ENCODE data around the gene LYSMD3.

DNA sequence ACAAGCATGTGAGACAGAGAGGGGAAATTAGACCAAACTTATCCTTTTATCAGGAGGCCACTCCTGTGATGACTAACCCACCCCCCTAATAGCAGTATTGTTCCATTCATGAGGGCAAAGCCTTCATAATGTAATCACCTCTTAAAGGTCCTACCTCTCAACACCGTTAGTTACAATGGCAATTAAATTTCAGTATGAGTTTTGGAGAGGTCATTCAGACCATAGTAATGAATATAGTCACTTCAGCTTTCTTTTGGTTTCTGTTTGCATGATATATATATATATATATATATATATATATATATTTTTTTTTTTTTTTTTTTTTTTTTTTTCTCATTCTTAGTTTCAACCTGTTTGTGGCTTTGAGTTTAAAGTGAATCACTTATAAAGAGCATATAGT, 39.7 kb upstream of the LYSMD3 start:
- no peak for TF ChIP-seq EP300 (IDR thresholded peaks at IDR 0.05; ENCODE audit: low read length)
- no peak for TF ChIP-seq FOXJ3 (CRISPR knock-in tag; IDR thresholded peaks at IDR 0.05)
- TF ChIP-seq POLR2AphosphoS5 (IDR thresholded peaks at IDR 0.05; ENCODE audit: control insufficient read depth, insufficient read depth, low read depth, low read length): no peak
- TF ChIP-seq, protein P1, sequence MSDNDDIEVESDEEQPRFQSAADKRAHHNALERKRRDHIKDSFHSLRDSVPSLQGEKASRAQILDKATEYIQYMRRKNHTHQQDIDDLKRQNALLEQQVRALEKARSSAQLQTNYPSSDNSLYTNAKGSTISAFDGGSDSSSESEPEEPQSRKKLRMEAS (CRISPR knock-in tag; IDR thresholded peaks at IDR 0.05): no peak

Measured in K562 (cell line).